Right lobe of liver (tissue), 4 donors: ENCODE measurements around the gene DENND1B.

Source experiments
- CTCF ChIP-seq, 4 donors: fragments of 200-600 bp in 3 of 4; fragments of 450-650 bp in 1 of 4; IDR thresholded peaks; one replicate each; pipeline versions ENCODE4 v1.5.1 to v1.8.0; 2016 to 2022; ENCODE audit warnings: antibody characterized with exemption in 4 of 4, mild to moderate bottlenecking in 2 of 4
- POLR2A ChIP-seq: fragments of 450-650 bp; IDR thresholded peaks from one replicate; pipeline ENCODE4 v1.6.1; 2017; ENCODE audit warnings: antibody characterized with exemption, mild to moderate bottlenecking
- donor health status: DM: no; HTN: no; CAD: no.
- donor health status: DM: no; HTN: no; CAD: no.
- donor health status: DM: no; HTN: yes; CAD: no.

GRCh38 chr1:197779921-197780320, 4.6 kb upstream of the DENND1B start:
- TF ChIP-seq CTCF (IDR thresholded peaks at IDR 0.05), result no peak
- TF ChIP-seq POLR2A, result no peak
